NCI-H1930 (cell line): Measurements from ENCODE around the gene TSHZ3.
A peak's percentile ranks its signal among the peaks of the same experiment; 100 is the strongest.

Source experiments
- DNase-seq, 2 experiments: peaks; one replicate each; lab custom pipeline; 2025; lab: John Stamatoyannopoulos, UW

TSHZ3 gene

DNA sequence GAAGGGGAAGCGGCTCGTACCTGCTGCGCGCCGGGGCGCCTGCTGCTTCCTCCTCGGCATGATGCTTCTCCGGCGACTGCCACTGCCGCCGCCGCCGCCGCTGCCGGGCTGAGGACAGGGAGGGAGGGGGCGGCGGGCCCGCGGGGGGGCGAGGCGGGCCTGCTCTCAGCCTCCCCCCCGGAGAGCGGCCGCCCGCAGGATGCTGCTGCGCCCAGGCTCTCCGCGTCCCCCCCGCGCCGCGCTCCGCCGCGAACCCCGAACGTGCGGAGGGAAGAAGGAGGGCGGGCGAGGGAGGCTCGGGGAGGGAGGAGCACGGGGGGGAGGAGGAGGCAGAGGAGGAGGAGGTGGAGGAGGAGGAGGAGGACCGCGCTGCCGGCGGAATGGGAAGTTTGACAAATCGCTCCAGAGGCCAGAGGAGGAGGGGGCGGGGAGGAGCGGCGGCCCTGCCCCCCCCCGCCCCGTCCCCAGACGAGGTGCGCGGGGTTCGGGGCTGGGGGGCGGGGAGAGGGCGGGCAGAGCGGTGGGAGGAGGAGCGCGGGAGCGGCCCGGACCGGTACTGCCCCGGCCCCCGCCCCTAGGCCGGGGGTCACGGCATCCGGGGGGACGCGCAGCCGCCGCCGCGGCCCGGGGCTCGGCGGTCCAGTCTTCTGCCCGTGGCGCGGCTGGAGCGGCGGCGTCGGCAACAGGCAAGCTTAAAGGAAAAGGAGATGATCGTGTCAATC lies at the start of gene TSHZ3:
TSS of gene TSHZ3 (minus strand) at position 277 of the 722 bp plus-strand sequence. CDS start at position 60, 217 bp downstream.
- peak in 1 of 2 experiments; percentile 49 for DNase-seq

DNA sequence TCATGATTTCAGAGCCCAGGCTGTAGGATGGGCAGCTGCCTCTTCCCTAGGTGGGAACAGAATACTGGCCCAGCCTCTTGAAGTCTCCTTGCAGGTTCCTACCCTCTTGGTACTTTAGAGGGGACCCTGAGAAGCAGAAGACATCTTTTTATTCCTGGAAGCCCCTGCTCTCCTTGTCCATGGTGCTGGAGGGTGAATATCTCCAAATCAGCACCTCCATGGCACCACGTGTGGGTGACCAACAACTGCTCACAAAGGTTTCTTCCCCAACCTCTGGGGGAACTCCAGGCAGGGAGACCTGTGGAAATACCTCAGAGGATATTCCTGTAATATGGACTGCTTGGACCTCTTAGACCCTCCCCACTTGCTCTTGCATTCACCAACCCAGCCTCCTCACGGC lies 48.1 kb upstream of the TSHZ3 start:
- DNase-seq = no peak

GRCh38 chr19:31392464-31392863 lies 43.2 kb upstream of the TSHZ3 start:
- peak in 1 of 2 experiments; percentile 25 for DNase-seq

DNA sequence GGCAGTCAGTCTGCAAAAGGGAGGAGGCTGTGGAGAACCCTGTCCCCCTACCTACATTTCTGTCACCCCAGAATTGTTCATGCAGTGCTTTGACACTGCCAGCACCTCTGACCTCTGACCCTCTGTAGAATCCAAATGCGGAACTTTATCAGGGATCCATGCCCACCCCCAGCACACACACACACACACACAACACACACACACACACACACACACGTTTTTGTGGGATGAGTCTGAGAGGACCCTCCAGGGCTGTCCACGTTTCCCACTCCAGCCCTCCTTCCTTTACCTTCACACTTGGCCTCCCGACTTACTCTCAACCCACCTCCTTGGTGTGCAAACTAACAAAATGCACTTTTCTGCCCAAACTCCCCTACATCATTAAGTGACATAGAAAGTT lies 42.3 kb upstream of the TSHZ3 start:
- DNase-seq = no peak

DNA sequence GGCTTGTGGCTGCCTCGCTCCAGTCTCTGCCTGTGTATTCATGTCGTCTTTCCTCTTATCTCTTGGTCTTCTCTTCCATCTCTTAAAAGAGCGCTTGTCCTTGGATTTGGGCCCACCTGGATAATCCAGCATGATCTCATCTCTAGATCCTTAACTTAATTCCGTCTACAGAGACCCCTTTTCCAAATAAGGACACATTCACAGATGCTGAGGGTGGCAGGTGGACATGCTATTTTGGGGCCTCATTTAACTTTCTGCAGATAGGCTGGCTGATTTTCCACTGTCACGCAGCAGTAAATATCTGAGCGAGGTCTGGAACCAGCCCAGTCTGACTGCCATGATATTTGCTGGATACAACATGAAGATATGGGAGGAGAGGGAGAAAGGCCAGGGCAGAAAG lies 41.5 kb upstream of the TSHZ3 start:
- DNase-seq = no peak

DNA sequence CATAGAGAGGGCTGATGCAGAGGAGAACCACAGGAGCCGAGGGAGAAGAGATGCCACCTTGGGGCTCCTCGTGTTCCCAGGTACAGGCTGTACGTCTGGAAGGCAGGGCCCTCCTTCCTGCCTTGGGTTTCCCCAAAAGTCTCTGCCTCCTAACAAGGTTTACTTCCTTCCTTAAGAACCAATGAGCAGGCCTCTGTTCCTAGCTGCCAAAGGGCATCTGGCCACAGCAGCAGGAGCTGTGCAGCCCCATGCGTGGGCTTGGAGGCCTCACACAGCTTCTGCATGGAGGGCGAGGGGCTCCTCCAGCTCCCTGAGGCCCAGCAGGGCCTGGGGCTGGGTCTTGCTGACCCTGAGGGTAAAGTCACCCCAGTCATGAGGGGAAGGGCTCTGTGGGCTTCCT lies 40.6 kb upstream of the TSHZ3 start:
- no peak for DNase-seq

GRCh38 chr19:31387717-31388301 lies 38.6 kb upstream of the TSHZ3 start:
- no peak for DNase-seq

DNA sequence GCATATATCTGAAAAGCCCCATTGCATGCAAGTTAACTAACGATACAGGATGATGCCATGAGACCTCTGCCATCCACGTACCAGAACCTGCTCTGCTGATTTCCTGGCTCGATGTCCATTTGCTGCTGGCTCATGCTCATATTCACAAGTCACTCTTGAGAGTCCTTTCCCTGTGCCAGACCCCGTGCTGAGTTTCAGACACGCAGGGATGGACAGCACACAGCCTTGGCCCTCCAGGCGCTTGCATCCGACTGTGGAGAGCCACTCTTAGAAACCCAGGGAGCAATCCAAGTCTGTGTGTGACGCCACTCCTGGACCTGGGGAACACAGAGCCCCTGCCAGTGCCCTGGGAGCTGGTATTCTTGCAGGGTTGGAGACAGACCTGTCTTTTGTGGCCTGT lies 37.6 kb upstream of the TSHZ3 start:
- no peak for DNase-seq

DNA sequence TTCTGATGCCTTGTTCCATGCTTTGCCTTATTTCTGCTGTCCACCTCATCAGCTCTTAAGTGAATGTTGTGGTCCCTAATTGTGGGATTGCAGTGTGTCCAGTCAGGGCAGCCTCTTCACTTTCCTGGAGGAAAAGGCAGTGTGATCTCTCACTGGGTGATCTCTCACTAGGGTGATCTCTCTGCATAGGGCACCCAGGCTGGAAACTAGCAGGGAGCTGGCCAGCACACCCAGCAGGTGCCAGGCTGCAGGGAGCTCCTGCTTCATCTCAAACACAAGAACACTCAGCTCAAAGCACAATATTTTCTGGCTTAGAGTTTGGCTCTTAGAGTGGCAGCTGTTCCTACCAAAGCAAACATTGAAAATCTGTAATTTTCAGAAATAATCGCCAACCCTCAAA lies 36.5 kb upstream of the TSHZ3 start:
- no peak for DNase-seq

- no peak for DNase-seq
These were observed 34.3 kb upstream of the TSHZ3 start for GRCh38 chr19:31383553-31383952.

DNA sequence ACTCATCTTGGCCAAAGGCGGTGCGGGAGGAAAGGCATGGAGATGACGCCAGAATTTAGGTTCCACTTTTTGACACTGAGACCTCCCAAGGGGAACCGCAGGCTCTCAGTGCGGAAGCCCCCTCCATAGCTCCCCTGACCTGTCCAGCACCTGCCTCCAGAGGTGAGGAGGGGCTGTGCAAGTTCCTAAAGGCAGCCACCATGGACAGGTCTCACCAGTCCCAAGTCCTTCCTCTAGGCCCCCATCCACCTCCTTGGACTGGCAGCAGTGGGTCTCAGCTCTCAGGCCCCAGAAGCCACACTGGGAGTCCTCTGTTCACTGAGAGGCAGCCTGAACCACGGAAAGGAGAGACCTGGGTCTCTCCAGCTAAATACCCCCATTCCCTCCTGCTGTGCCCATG lies 31.6 kb upstream of the TSHZ3 start:
- DNase-seq = no peak

DNA sequence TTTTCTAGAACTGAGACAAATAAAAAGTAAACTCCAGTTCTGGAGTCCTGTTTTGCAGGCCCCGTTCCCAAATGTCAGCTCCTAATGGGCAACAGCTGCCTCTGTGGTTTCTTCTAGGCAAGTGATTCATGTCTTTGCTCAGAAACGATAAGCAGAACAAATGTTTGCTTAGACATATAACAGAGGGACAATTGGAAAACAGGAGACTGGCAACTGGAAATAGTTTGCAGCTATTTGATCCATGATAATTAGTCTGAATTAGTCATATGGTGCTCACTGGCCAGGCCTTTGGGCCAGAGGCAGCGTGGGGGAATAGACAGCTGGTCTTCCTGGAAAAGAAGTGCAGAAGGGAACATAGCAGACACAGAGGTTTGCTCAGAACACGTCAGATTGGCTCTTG lies 29.2 kb upstream of the TSHZ3 start:
- DNase-seq = peak in 1 of 2 experiments; percentile 11

- no peak for DNase-seq
These were observed 28.5 kb upstream of the TSHZ3 start for GRCh38 chr19:31377736-31378135.

DNA sequence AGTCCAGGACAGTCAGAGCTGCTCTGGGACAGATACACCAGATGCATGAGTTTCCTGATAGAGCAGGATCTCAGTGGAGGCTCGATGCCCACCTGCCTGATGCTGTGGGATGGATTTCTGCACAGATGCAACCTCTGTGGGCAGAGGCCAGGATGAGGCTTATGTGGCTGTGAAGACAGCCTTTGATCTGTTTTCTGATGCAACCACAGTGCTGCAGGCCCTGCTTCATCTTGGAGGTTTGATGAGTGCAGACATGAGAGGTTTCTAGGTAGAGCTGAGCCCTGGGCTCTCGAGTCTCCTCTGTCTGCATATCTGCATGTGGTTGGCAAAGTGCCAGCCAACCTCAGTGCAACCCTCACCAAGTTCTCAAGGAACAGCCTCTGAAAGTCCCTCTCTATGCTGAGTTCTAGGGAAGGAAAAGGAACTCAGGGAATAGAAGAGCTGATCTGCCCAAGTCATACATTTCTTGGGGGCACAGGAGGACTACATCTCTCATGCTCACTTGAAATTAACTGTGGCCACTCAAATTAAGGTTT lies 23.1 kb upstream of the TSHZ3 start:
- no peak for DNase-seq

- no peak for DNase-seq
These were observed 21.0 kb upstream of the TSHZ3 start for GRCh38 chr19:31370216-31370615.

DNA sequence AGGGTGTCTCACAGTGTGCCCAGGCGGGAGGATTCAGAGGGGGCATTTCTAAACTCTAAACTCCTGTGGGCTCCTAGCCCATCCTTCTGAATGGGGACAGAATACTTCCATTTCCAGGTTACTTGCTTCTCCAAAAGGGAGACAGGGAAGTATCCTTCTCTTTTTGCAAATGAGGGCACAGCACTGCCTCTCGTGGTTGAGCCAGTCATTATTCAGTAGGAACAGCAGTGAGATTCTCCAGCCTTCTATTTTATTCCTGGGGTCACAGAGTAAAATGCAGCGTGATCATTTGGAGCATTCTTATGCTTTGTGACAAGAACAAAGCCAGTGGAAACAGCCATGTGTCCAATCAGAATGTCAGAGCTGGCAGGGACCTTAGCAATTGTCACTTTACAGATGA lies 15.7 kb upstream of the TSHZ3 start:
- no peak for DNase-seq

DNA sequence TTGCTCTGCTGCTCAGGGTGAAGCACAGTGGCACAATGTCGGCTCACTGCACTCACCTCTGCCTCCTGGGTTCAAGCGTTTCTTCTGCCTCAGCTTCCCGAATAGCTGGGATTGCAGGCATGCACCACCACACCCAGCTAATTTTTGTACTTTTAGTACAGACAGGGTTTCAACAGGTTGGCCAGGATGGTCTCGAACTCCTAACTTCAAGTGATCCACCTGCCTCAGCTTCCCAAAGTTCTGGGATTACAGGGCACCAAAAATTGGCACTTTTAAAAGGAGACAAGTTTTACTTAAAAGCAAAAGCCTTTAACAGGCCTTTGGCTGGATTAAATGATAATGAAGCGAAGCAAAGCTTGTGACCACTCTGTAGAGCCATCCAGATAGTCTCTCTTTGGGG lies 12.5 kb upstream of the TSHZ3 start:
- DNase-seq = no peak

DNA sequence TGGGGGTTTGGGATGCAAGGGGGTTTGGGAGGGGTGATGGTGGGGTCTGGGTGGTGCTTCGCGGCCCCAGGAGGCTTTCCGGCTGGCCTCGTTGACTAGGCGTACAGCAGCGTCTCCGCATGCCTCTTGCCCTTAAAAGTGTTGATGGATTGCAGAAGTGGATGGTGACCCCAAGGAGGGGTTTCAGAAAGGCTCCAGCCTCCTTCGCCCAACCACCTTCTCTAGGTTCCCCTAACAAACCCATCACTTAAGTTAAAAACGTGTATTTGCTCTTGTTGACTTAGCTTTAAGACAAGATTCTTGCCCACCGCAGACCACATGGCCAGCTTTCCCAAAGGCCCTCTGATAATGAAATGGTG lies 8.1 kb upstream of the TSHZ3 start:
- no peak for DNase-seq

DNA sequence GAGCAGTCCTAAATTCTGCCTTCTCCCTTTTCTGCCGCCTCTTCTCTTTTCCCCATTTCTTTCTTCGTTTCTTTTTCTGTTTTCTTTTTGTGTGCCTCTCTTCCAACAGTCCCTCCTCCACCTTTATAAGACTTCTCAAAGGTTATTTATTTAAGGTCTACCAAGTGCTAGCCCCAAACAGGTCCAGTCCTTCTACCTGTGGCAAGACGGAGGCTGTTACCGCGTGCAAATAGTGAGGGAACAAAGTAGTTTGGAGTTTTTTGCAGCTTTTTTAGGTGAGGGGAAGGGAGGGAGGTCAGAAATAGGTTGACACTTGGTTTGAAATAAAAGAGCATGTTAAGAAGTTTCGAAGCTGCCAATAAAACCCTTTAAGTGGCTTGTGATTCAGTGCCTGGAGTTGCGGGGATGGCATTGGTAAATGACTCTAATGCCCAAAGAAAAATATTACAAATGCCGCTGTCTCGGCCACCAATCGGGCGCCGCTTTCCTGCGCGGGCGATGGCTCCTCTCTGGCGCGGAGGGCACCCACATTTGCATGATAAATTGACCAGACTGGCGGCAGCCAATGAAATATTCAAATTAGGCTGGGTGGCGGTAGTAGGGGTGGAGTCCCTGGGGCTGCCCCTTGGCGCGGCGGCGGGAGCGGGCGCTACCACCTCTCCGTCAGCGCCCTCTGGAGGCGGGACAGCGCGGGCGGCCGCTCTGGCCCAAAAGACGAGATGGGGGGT lies 7.5 kb upstream of the TSHZ3 start:
- no peak for DNase-seq

GRCh38 chr19:31355665-31356289 lies 6.5 kb upstream of the TSHZ3 start:
- DNase-seq = no peak

- DNase-seq = no peak
These were observed 5.8 kb upstream of the TSHZ3 start for GRCh38 chr19:31354799-31355664.

DNA sequence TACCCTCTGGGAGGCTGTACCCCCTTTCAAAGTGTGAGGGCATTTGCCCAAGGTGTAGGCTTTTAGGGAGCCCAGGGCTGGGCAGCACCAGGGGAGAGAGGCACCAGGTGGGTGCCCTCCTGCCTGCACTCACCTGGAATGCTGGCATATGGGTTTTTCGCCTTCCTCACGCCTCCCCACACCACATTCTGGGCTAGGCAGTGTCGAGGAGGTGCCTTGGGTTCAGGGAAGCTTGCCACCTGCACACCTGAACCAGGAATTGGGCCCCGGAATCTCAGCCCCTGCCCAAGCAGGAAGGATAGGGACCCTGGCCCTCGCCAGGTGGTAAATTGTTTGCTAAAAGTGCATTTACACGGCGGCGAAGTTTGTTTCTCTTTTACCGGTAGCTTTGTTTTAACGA lies 5.1 kb upstream of the TSHZ3 start:
- DNase-seq = no peak
